NT2/D1 (cell line): ENCODE results near the gene EPC1.

Source experiments
- SUZ12 ChIP-seq: IDR thresholded peaks from 2 replicates; pipeline ENCODE4 v1.6.1; 2011; ENCODE audit not compliant: insufficient read length, insufficient read depth; ENCODE audit errors: extremely low read depth
- YY1 ChIP-seq: IDR thresholded peaks from 2 replicates; pipeline ENCODE4 v1.6.1; 2011; ENCODE audit not compliant: insufficient read length, insufficient read depth
- ZNF274 ChIP-seq: IDR thresholded peaks from 2 replicates; pipeline ENCODE4 v1.6.1; 2011; ENCODE audit warnings: mild to moderate bottlenecking, low read depth, low read length

DNA sequence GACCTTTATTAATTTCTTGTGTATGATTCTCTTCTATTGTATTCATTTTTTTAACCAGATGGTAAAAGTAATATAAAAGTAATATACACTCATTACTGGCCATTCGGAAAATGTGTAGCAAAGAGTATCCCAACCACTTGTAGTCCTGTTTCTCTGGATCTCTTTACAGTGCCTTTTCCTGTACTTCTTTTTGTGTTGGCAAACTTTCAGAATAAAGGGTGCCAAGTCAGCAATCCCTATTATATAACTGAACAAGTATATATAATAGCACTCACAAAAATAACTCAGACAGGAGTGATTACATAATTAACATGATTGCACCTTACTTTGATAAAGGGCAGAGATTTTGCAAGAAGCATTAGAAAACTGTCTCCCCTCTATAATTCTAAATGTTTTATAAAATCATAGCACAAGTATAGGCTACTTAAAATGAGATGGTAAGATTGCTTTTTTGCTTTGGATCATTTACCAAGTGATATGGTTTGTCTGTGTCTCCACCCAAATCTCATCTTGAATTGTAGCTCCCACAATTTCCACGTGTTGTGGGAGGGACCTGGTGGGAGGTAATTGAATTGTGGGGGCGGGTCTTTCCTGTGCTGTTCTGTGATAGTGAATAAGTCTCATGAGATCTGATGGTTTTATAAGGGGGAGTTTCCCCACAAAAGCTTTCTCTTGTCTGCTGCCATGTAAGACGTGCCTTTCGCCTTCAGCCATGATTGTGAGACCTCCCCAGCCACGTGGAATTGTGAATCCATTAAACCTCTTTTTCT lies 41.5 kb upstream of the EPC1 start:
- TF ChIP-seq YY1 (no peak), ZNF274 (no peak), SUZ12 (no peak)
